NCI-H226 (cell line): Measurements from ENCODE around the gene SLC16A1.

Experiments used
- DNase-seq: peaks from one replicate; pipeline ENCODE4 v3.0.0-alpha.2; 2015

SLC16A1 gene

DNA sequence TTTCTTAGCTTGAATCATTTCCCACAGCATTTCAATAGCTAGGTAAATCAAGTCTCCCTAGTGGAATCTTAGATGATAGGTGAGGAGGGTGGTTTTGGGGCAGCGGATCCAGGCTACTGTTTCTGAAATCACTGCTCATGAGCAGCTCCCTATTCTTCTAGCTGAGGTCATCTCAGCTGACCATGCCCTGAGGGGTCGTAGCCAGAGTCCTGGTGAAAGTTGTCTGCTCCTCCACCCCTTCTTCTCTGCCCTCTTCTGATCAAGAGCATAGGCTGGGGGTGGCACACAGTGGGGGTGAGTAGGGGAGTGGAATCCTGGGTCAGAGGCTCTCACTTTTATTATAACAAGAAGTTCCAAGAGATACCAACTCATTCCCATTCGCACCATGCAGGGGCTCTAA is 76.2 kb downstream of the SLC16A1 start:
- DNase-seq = no peak

DNA sequence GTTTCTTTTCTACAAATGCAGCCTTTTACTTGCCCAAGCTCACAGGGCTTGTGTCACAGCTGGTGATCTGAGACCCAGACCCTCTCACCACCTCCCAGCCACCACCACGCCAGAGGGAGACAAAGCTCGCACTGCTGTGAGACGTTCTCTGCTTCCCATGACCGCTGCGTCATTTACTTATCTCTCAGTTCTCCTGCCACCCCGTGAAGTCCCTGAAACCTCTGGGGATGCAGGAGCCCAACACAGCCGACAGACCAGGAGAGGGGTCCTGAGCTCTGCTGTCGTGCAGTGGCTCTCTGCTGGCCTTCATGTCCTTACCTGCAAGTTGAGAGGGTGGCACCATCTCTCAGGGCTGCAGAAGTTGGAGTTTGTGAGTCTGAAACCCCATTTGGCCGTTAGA is 77.7 kb downstream of the SLC16A1 start:
- no peak for DNase-seq

GRCh38 chr1:112877750-112878149 is 78.2 kb downstream of the SLC16A1 start:
- no peak for DNase-seq

GRCh38 chr1:112876315-112876714 is 79.7 kb downstream of the SLC16A1 start:
- DNase-seq = no peak

DNA sequence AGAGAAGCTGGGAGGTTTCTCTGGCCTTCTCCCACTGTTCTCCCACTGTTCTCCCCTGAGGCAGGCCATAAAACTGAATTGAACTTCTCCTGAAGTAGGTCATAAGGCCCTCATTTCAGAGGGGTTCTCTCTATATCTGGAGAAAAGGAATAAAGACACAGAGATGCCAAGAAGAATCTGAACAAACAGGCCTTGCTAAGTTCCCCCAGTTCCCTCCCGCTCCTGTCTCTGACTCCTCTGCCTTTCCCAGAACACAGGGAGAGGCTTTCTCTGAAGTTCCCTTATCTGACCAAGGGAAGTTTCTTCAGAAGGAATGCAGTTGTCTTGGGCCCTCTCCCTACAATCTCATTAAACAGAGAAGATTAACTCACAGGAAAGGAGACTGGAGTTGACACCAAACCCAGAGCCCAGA is 83.4 kb downstream of the SLC16A1 start:
- DNase-seq = peak; percentile 69

GRCh38 chr1:112870887-112871646 is 84.9 kb downstream of the SLC16A1 start:
- DNase-seq = no peak

DNA sequence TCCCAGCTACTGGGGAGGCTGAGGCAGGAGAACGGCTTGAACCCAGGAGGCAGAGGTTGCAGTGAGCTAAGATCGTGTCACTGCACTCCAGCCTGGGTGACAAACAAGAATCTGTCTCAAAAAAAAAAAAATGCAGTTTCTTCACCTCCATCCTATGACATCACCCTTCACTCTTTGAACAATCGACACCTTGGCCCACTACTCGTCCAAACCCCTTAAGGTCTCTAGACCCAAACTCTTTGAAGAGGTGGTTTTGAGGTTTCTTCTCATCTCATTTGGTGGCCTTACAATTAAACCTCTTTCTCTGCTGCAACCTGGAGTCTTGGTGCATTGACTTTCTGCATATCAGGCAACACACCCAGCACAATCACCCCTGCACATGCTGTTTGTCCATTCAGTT is 86.1 kb downstream of the SLC16A1 start:
- DNase-seq = no peak

- DNase-seq = no peak
Measured at GRCh38 chr1:112868191-112868590, 87.8 kb downstream of the SLC16A1 start.

GRCh38 chr1:112866981-112867380 is 89.0 kb downstream of the SLC16A1 start:
- no peak for DNase-seq

DNA sequence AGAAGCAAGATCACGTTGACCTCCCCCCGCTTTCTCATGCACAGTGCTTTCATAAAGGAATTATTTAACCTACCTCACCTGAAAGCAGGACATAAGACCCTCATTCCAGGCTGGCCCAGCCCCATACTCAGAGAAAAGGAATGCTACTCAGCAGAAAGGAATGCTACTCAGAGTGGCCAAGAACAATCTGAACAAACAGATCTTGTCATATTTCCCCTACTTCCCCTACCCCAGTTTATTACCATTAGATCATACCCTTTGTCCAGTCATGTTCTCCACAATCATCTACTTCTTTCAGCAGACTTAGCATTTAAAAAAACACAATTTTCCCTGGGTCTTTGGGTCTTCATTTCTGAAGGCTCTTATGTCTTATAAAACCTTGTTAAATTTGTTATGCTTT is 89.8 kb downstream of the SLC16A1 start:
- peak; percentile 63 for DNase-seq

DNA sequence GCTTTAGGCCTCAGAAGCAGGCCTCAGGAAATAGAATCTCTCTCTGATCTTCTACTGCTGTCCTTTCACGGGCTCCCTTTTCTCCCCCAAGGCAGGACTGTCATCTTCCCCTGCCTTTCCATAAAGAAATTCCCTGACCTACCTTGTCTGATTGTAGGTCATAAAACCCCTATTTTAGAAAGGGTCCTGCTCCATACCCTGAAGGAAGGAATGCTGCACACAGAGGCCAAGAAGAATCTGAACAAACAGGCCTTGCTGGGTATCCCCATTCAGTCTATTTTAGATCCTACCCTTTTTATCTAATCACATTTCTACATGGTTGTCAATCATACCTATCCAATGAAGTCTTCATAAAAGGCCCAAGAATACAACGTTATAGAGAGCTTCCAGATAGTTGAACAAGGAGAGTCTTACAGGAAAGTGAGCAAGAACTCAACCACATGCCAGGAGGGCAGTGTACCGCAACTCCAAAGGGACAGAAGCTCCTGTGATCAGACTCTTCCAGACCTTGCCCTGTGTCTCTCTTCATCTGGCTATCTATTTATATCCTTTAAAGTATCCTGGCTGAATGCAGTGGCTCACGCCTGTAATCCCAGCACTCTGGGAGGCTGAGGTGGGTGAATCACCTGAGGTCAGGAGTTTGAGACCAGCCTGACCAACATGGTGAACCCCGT is 93.1 kb downstream of the SLC16A1 start:
- no peak for DNase-seq
